ENCODE measurements around the gene PRSS35. TPM values are rescaled to one million over a fixed set of nuclear protein-coding genes. Genes with fewer than 3 reads are reported as not detected.

The PRSS35 gene
- total RNA-seq, 1 experiment from 2014 or later = 0.10 TPM

DNA sequence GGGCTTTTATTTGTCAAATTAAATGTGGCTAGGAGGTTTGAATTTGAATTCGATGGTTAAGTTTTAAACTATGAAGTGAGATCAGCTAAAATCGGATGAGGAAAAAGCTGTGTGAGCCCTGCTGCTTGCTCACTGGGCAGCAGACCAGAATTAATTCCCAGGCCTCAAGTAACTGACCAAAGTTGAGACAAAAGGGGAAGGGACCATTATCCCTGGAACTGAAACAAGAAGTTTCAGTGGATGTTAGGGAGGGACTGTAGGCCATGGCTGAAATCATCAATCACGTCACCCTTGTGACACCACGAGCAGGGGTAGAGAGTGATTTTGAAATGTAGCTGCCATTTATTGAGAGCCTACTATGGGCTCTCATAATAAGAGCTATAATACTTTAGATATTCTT is 7.0 kb upstream of the PRSS35 start:
- no peak overlapping the region for H3K4me3 ChIP-seq (ENCODE audit: low read depth in 2 of 2, low read length in 2 of 2)
- CTCF ChIA-PET = no interaction called here
- H3K36me3 ChIP-seq (ENCODE audit: control insufficient read depth, insufficient read depth, low read length) = no peaks in the 10 kb centered on the region
- no peaks in the 10 kb centered on the region for H3K27me3 ChIP-seq (ENCODE audit: control insufficient read depth, insufficient read depth, low read length)
- intact Hi-C loops (cut with micrococcal nuclease; ENCODE audit: unreplicated experiment) = no loop called here
- no peak overlapping the region for H3K27ac ChIP-seq (ENCODE audit: low read length)
- no peaks in the 10 kb centered on the region for H3K4me1 ChIP-seq (ENCODE audit: control insufficient read depth, insufficient read depth, low read length)
- POLR2A ChIA-PET = no interaction called here
- no TSS peak for BruUV-seq (replicated peaks)
- no peaks in the 10 kb centered on the region for H3K9me3 ChIP-seq (ENCODE audit: control insufficient read depth, insufficient read depth, low read depth, low read length)
- no peak for DNase-seq (ENCODE audit: low read depth, low spot score)
- in situ Hi-C loops (cut with HindIII; ENCODE audit: low pct_unique_long_range_greater_than_20kb, low sequenced_read_pairs) = loop anchor here (25.0 kb wide), 1 partner anchor 418 kb away; no protein-coding TSS in a partner anchor
- no peak for ATAC-seq
- TF ChIP-seq SIN3A (IDR thresholded peaks at IDR 0.05; ENCODE audit: borderline replicate concordance, insufficient read depth, low read depth, low read length) (no peak), TCF7L2 (IDR thresholded peaks at IDR 0.05; ENCODE audit: low read depth, low read length) (no peak), POLR2AphosphoS5 (IDR thresholded peaks at IDR 0.05; ENCODE audit: low read depth, low read length) (no peak)
- TF ChIP-seq, protein P1, sequence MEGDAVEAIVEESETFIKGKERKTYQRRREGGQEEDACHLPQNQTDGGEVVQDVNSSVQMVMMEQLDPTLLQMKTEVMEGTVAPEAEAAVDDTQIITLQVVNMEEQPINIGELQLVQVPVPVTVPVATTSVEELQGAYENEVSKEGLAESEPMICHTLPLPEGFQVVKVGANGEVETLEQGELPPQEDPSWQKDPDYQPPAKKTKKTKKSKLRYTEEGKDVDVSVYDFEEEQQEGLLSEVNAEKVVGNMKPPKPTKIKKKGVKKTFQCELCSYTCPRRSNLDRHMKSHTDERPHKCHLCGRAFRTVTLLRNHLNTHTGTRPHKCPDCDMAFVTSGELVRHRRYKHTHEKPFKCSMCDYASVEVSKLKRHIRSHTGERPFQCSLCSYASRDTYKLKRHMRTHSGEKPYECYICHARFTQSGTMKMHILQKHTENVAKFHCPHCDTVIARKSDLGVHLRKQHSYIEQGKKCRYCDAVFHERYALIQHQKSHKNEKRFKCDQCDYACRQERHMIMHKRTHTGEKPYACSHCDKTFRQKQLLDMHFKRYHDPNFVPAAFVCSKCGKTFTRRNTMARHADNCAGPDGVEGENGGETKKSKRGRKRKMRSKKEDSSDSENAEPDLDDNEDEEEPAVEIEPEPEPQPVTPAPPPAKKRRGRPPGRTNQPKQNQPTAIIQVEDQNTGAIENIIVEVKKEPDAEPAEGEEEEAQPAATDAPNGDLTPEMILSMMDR (IDR thresholded peaks at IDR 0.05) = no peak
- TF ChIP-seq, protein P2, sequence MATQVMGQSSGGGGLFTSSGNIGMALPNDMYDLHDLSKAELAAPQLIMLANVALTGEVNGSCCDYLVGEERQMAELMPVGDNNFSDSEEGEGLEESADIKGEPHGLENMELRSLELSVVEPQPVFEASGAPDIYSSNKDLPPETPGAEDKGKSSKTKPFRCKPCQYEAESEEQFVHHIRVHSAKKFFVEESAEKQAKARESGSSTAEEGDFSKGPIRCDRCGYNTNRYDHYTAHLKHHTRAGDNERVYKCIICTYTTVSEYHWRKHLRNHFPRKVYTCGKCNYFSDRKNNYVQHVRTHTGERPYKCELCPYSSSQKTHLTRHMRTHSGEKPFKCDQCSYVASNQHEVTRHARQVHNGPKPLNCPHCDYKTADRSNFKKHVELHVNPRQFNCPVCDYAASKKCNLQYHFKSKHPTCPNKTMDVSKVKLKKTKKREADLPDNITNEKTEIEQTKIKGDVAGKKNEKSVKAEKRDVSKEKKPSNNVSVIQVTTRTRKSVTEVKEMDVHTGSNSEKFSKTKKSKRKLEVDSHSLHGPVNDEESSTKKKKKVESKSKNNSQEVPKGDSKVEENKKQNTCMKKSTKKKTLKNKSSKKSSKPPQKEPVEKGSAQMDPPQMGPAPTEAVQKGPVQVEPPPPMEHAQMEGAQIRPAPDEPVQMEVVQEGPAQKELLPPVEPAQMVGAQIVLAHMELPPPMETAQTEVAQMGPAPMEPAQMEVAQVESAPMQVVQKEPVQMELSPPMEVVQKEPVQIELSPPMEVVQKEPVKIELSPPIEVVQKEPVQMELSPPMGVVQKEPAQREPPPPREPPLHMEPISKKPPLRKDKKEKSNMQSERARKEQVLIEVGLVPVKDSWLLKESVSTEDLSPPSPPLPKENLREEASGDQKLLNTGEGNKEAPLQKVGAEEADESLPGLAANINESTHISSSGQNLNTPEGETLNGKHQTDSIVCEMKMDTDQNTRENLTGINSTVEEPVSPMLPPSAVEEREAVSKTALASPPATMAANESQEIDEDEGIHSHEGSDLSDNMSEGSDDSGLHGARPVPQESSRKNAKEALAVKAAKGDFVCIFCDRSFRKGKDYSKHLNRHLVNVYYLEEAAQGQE (IDR thresholded peaks at IDR 0.05; ENCODE audit: insufficient read depth in 1 of 2, low read depth in 2 of 2, low read length in 1 of 2) = no peak

DNA sequence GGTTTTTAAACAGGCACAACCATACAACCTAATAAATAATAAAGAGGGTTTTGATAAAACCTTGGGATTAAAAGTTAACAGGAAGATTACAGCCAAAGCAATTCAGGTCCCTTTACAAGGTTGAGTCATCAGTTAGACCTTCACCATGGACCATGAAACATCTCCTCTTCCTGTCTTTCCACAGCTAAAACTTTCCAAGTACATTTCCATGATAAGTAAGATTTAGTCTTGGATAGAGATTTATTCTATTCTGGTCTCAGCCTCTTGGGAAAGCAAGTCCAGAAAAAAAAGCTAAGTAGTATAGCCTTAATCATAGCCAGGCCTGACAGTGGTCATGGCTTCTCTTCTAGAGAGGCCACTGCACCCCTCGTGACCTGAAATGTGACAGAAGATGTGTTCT is 2.9 kb upstream of the PRSS35 start:
- CTCF ChIA-PET = interaction anchor here (0.9 kb wide), 1 partner anchor 287 kb away, joined by 3 read pairs; no protein-coding TSS in a partner anchor

More for the DNA sequence above, 2.9 kb upstream of the PRSS35 start:
- no peaks in the 10 kb centered on the region for H3K4me1 ChIP-seq (ENCODE audit: control insufficient read depth, insufficient read depth, low read length)
- no peaks in the 10 kb centered on the region for H3K9me3 ChIP-seq (ENCODE audit: control insufficient read depth, insufficient read depth, low read depth, low read length)
- no TSS peak for BruUV-seq (replicated peaks)
- peaks cover 7% of the 10 kb centered on the region; the same call in 1 of the 2 replicates for H3K27me3 ChIP-seq (ENCODE audit: control insufficient read depth, insufficient read depth, low read length)
- H3K36me3 ChIP-seq (ENCODE audit: control insufficient read depth, insufficient read depth, low read length) = no peaks in the 10 kb centered on the region
- no peak overlapping the region for H3K4me3 ChIP-seq (ENCODE audit: low read depth in 2 of 2, low read length in 2 of 2)
- POLR2A ChIA-PET = no interaction called here
- intact Hi-C loops (cut with micrococcal nuclease; ENCODE audit: unreplicated experiment) (no loop called here), in situ Hi-C loops (cut with HindIII; ENCODE audit: low pct_unique_long_range_greater_than_20kb, low sequenced_read_pairs) (loop anchor here (25.0 kb wide), 1 partner anchor 422 kb away; no protein-coding TSS in a partner anchor)
- no peak for TF ChIP-seq TCF7L2 (IDR thresholded peaks at IDR 0.05; ENCODE audit: low read depth, low read length)
- TF ChIP-seq, protein P2 (IDR thresholded peaks at IDR 0.05; ENCODE audit: insufficient read depth in 1 of 2, low read depth in 2 of 2, low read length in 1 of 2) = no peak
- no peak for TF ChIP-seq SIN3A (IDR thresholded peaks at IDR 0.05; ENCODE audit: borderline replicate concordance, insufficient read depth, low read depth, low read length)
- TF ChIP-seq POLR2AphosphoS5 (IDR thresholded peaks at IDR 0.05; ENCODE audit: low read depth, low read length) = no peak
- TF ChIP-seq, protein P1 (IDR thresholded peaks at IDR 0.05) = no peak
- no peak for ATAC-seq
- no peak for DNase-seq (ENCODE audit: low read depth, low spot score)
- H3K27ac ChIP-seq (ENCODE audit: low read length) = no peak overlapping the region
